PC-3 (cell line): ENCODE results near the gene GLS. TPM values are rescaled to one million over a fixed set of nuclear protein-coding genes. Genes with fewer than 3 reads are reported as not detected.

Experiments
- ATAC-seq: fragments of 200-7000 bp; cut with Tn5 transposase; 2 replicates; pipeline ENCODE4 v1.9.1; 2020; ENCODE audit warnings: mild to moderate bottlenecking, moderate library complexity
- BruUV-seq: library from RNA; stranded (reverse); fragments of 400-500 nt; replicated peaks from 2 replicates; lab custom pipeline; 2021; lab: Mats Ljungman, UMichigan
- CTCF ChIA-PET: fragments of 300-600 bp; sonication (Branson Sonifier 250); formaldehyde crosslinking; loops from one replicate; lab custom pipeline; 2022; ENCODE audit warnings: antibody characterized with exemption; lab: Charles Lee
- POLR2A ChIA-PET: fragments of 300-600 bp; sonication (Branson Sonifier 250); formaldehyde crosslinking; loops from one replicate; lab custom pipeline; 2022; ENCODE audit warnings: antibody characterized with exemption; ENCODE audit not compliant: unreplicated experiment; lab: Charles Lee
- DNase-seq: peaks from one replicate; pipeline ENCODE4 v3.0.0-alpha.2; 2015
- H2AFZ ChIP-seq: fragments of 300-600 bp; sonication (generic); 2 replicates; pipeline ENCODE4 v1.6.0; 2016; ENCODE audit warnings: antibody characterized with exemption, low read length
- H3F3A ChIP-seq: fragments of 300-600 bp; sonication (generic); one replicate; pipeline ENCODE4 v1.6.0; 2017; ENCODE audit warnings: antibody characterized with exemption, low read length, control low read depth, mild to moderate bottlenecking; ENCODE audit not compliant: unreplicated experiment
- H3K27ac ChIP-seq: fragments of 300-600 bp; sonication (generic); 2 replicates; pipeline ENCODE4 v1.5.1; 2016; ENCODE audit warnings: mild to moderate bottlenecking, low read length
- H3K27me3 ChIP-seq: fragments of 300-600 bp; sonication (generic); 2 replicates; pipeline ENCODE4 v1.6.1; 2016; ENCODE audit warnings: low read length, mixed read lengths
- H3K36me3 ChIP-seq: fragments of 300-600 bp; sonication (generic); 2 replicates; pipeline ENCODE4 v1.6.1; 2016; ENCODE audit warnings: low read depth, mixed run types, low read length, mixed read lengths
- H3K4me1 ChIP-seq: fragments of 300-600 bp; sonication (generic); 2 replicates; pipeline ENCODE4 v1.5.1; 2016; ENCODE audit warnings: low read length; ENCODE audit not compliant: insufficient read depth
- H3K4me2 ChIP-seq: fragments of 300-600 bp; sonication (generic); 2 replicates; pipeline ENCODE4 v1.6.0; 2016; ENCODE audit warnings: low read length
- H3K4me3 ChIP-seq: fragments of 300-600 bp; sonication (generic); 2 replicates; pipeline ENCODE4 v1.5.1; 2016; ENCODE audit warnings: mild to moderate bottlenecking, low read length, mixed read lengths
- H3K79me2 ChIP-seq: fragments of 300-600 bp; sonication (generic); 2 replicates; pipeline ENCODE4 v1.6.1; 2017; ENCODE audit warnings: low read length, mixed read lengths
- H3K9ac ChIP-seq: fragments of 300-600 bp; sonication (generic); 2 replicates; pipeline ENCODE4 v1.6.0; 2016; ENCODE audit warnings: mild to moderate bottlenecking, low read length
- H3K9me2 ChIP-seq: fragments of 300-600 bp; sonication (generic); replicated peaks from 2 replicates; pipeline ENCODE4 v1.6.1; 2016; ENCODE audit warnings: mixed run types, low read length, mixed read lengths
- H3K9me3 ChIP-seq: fragments of 300-600 bp; sonication (generic); 2 replicates; pipeline ENCODE4 v1.6.1; 2016; ENCODE audit warnings: low read length, mixed read lengths
- H4K20me1 ChIP-seq: fragments of 300-600 bp; sonication (generic); 2 replicates; pipeline ENCODE4 v1.6.1; 2016; ENCODE audit warnings: low read length, mixed read lengths
- CTCF ChIP-seq: fragments of 300-600 bp; sonication (generic); conservative IDR thresholded peaks from 2 replicates; pipeline ENCODE4 v1.5.1; 2017; ENCODE audit warnings: antibody characterized with exemption, low read depth, mild to moderate bottlenecking, low read length
- EZH2 ChIP-seq: fragments of 300-600 bp; sonication (generic); IDR thresholded peaks from one replicate; pipeline ENCODE4 v1.6.1; 2017; ENCODE audit warnings: antibody characterized with exemption, mild to moderate bottlenecking, low read length; ENCODE audit not compliant: unreplicated experiment
- EZH2phosphoT487 ChIP-seq: fragments of 300-600 bp; sonication (generic); IDR thresholded peaks from 2 replicates; pipeline ENCODE4 v1.6.1; 2018; ENCODE audit warnings: mild to moderate bottlenecking, antibody characterized with exemption, low read length, borderline replicate concordance
- intact Hi-C: fragments of 100-400 bp; cut with micrococcal nuclease; formaldehyde crosslinking; loops from 2 replicates; pipeline ENCODE4 v1.9.0; 2023
- total RNA-seq: library from RNA; depleted of rRNA; stranded (reverse); fragments of >200 nt; gene quantifications from 2 replicates; pipeline ENCODE4 v1.2.3, GENCODE V29; 2014

GLS gene
- total RNA-seq, 1 experiment from 2014 or later = 67.4 TPM

DNA sequence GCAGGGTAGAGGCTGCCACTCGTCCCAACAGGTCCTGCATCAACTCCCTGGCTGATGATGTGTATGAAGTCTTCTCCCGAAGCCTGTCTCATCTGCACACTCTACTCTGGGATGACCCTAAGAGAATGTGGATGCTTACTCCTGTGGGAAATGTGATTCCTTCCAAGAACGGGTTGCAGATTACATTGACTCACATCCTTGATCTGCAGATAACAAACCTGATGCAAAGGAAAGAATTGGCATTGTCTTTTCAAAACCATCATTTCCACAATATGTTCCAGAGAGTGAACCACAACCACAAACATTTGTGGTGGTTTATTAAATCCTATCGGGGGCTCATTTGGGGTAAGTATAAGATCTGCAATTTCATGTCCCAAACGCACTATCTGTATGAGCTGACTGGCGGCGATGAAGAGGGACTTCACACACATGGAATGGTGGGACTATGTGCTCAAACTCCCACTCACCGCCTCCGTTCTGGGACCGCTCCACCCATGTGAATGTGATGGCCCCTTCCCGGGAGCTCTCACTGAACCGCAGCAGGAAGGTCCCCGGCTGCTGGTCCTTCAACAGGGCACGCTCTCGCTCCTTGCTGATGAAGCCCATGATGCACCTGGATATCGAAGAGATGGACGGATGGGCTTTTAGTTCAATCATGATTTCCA, 97.9 kb downstream of the GLS start:
- no peak overlapping the region for H2AFZ ChIP-seq
- intact Hi-C loops = no loop called here
- no peak overlapping the region for H3K4me3 ChIP-seq
- H3K27me3 ChIP-seq = no peaks in the 10 kb centered on the region
- no peaks in the 10 kb centered on the region for H3K9me3 ChIP-seq
- H4K20me1 ChIP-seq = no peaks in the 10 kb centered on the region
- peak; percentile 79 for ATAC-seq
- peak; percentile 68 for DNase-seq
- ChIA-PET POLR2A (no interaction called here), CTCF (no interaction called here)
- H3K27ac ChIP-seq = peak overlapping the region; percentile 33
- no peaks in the 10 kb centered on the region for H3F3A ChIP-seq
- H3K4me2 ChIP-seq = no peak overlapping the region
- H3K36me3 ChIP-seq = peaks cover 83% of the 10 kb centered on the region
- peaks cover 33% of the 10 kb centered on the region for H3K4me1 ChIP-seq
- no peak for TF ChIP-seq EZH2
- TF ChIP-seq EZH2phosphoT487 = no peak
- no peak for TF ChIP-seq CTCF
- H3K9ac ChIP-seq = no peak overlapping the region
- BruUV-seq = no TSS peak
- H3K9me2 ChIP-seq = no peaks in the 10 kb centered on the region
- no peaks in the 10 kb centered on the region for H3K79me2 ChIP-seq

DNA sequence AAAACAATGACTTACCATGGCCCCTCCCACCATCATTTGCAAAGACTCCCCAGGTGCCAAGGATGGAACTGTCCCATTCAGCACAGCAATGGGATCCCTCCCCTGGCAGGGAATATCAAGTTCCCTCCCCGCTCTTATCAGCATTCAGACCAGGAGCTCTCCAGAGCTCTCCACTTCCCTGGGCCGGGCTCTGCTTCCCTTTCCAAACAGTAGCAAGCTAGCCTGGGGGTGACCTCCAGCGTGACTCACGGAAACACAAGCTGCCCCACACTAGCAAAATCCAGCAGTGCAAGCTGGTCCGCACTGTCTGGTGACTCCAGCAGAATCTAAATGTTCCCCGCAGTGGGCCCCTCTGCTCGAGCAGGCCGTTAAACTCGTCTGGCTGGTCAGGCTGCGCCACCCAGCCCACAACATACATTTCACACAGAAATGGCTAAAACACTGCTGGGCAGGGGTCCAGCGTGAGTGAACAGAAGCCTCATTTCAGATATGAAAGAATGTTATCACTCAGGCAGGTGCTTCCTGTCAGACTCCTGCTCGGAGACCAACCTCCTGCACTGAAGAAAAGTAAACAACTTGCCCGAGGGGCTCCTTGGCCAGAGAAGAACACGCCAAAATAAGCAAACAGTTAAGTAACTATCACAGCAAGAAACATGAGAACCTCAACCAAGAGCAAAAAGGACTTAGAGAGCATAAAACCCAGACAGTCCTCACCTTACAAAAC, 99.4 kb downstream of the GLS start:
- no peak overlapping the region for H3K9ac ChIP-seq
- no peaks in the 10 kb centered on the region for H3K9me2 ChIP-seq
- no peaks in the 10 kb centered on the region for H3F3A ChIP-seq
- H3K79me2 ChIP-seq = no peaks in the 10 kb centered on the region
- TF ChIP-seq CTCF = no peak
- no peak for TF ChIP-seq EZH2phosphoT487
- TF ChIP-seq EZH2 = no peak
- no TSS peak for BruUV-seq
- no peaks in the 10 kb centered on the region for H3K9me3 ChIP-seq
- peak overlapping the region; percentile 61 for H3K27ac ChIP-seq
- peak; percentile 36 for ATAC-seq
- POLR2A ChIA-PET = no interaction called here
- intact Hi-C loops = no loop called here
- H3K36me3 ChIP-seq = peaks cover 84% of the 10 kb centered on the region
- H4K20me1 ChIP-seq = no peaks in the 10 kb centered on the region
- peak overlapping the region; percentile 21; the same call in 1 of the 2 replicates for H3K4me3 ChIP-seq
- H3K4me1 ChIP-seq = peaks cover 43% of the 10 kb centered on the region
- DNase-seq = peak; percentile 62
- H3K27me3 ChIP-seq = no peaks in the 10 kb centered on the region
- H2AFZ ChIP-seq = no peak overlapping the region
- CTCF ChIA-PET = interaction anchor here (0.5 to 0.6 kb wide), 2 partner anchors 12 to 85 kb away, joined by 3 to 8 read pairs; no protein-coding TSS in a partner anchor
- peak overlapping the region; percentile 43; the same call in 1 of the 2 replicates for H3K4me2 ChIP-seq
